HL-60/S4 treated with retinoic acid at 250 ng/mL for 4 days and 3 days (cell line): ENCODE data around the gene SLC16A11.
"Not testable (repeated sequence)": the region's sequence is repeated elsewhere in the genome, so short reads cannot be mapped to it uniquely, and the experiment has no call there.

ENCODE experiments used
- in situ Hi-C: fragments of 300-500 bp; cut with MboI; formaldehyde crosslinking; loops from 2 replicates; pipeline ENCODE4 v1.7.0; 2022; ENCODE audit warnings: low sequenced_read_pairs

SLC16A11 gene

GRCh38 chr17:7043497-7044198 lies at the start of gene SLC16A11:
Gene SLC16A11, minus strand, starts transcription at chr17:7044092. Its CDS starts 579 bp downstream, at chr17:7043513.
- in situ Hi-C loops: loop anchor here (10.0 kb wide), 1 partner anchor 91 kb away; no protein-coding TSS in a partner anchor

- in situ Hi-C loops: not testable (repeated sequence)
These were observed 47.6 kb upstream of the SLC16A11 start for GRCh38 chr17:7091311-7092005.

GRCh38 chr17:7089570-7089969 lies 45.7 kb upstream of the SLC16A11 start:
- in situ Hi-C loops: not testable (repeated sequence)

GRCh38 chr17:7088442-7088841 lies 44.5 kb upstream of the SLC16A11 start:
- in situ Hi-C loops: not testable (repeated sequence)

GRCh38 chr17:7084088-7084487 lies 40.2 kb upstream of the SLC16A11 start:
- in situ Hi-C loops: no loop called here

GRCh38 chr17:7083592-7083991 lies 39.7 kb upstream of the SLC16A11 start:
- in situ Hi-C loops: no loop called here

- in situ Hi-C loops: no loop called here
These were observed 37.6 kb upstream of the SLC16A11 start for GRCh38 chr17:7081341-7082062.

GRCh38 chr17:7080456-7081041 lies 36.7 kb upstream of the SLC16A11 start:
- in situ Hi-C loops: no loop called here

- in situ Hi-C loops: no loop called here
These were observed 35.9 kb upstream of the SLC16A11 start, which contains the start of gene CLEC10A for GRCh38 chr17:7079581-7080455. Gene CLEC10A, minus strand, starts transcription at chr17:7080251. Its CDS starts 1,439 bp downstream, at chr17:7078812.

GRCh38 chr17:7078711-7079110 lies 34.8 kb upstream of the SLC16A11 start:
- in situ Hi-C loops: no loop called here

- in situ Hi-C loops: no loop called here
These were observed 34.1 kb upstream of the SLC16A11 start for GRCh38 chr17:7077911-7078546.

- in situ Hi-C loops: no loop called here
These were observed 31.0 kb upstream of the SLC16A11 start for GRCh38 chr17:7074931-7075330.

GRCh38 chr17:7072406-7072805 lies 28.5 kb upstream of the SLC16A11 start:
- in situ Hi-C loops: no loop called here

GRCh38 chr17:7070712-7071111 lies 26.8 kb upstream of the SLC16A11 start:
- in situ Hi-C loops: no loop called here

- in situ Hi-C loops: no loop called here
These were observed 24.4 kb upstream of the SLC16A11 start for GRCh38 chr17:7068268-7068667.

- in situ Hi-C loops: no loop called here
These were observed 23.3 kb upstream of the SLC16A11 start for GRCh38 chr17:7067198-7067597.

- in situ Hi-C loops: no loop called here
These were observed 20.4 kb upstream of the SLC16A11 start for GRCh38 chr17:7064261-7064660.

GRCh38 chr17:7063518-7064094 lies 19.7 kb upstream of the SLC16A11 start:
- in situ Hi-C loops: no loop called here

- in situ Hi-C loops: no loop called here
These were observed 16.4 kb upstream of the SLC16A11 start for GRCh38 chr17:7060165-7060891.
